ENCODE measurements around the gene SBK2. TPM values are rescaled to one million over a fixed set of nuclear protein-coding genes. Genes with fewer than 3 reads are reported as not detected.

Gene SBK2
- total and polyA plus RNA-seq, 9 of the 15 experiments (the other 6 are each of a cell fraction or from before 2014, with no cell fraction given), result not detected

DNA sequence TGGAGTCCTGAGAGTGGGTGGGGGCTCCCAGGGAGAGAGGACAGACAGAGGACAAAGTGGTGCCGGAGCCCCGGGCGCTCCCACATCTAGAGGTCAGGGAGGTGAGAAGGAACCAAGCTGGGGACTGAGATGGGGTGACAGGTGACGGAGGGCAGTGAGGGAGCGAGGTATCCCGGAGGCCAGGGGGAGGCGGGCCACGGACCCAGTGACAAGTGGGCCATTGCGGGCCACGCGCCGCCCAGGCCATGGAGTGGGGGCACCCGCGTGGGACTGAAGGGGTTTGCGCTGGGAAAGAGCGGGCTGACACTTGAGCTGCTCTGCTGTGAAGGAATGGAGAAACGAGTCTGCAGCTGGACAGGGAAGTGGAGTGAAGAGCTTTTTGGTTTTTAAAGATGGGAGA, 57.9 kb downstream of the SBK2 start:
- no peaks in the 10 kb centered on the region for H3K9me3 ChIP-seq (replicated peaks; ENCODE audit: control insufficient read depth, insufficient read depth, low read depth, low read length)
- H3K27ac ChIP-seq (ENCODE audit: extremely low read depth, low read depth, low read length), result no peak overlapping the region
- TF ChIP-seq RBFOX2 (IDR thresholded peaks at IDR 0.05; ENCODE audit: low read depth, low read length) (peak; percentile 52), SUPT5H (IDR thresholded peaks at IDR 0.05) (0 out of 2 replicates have a peak, but pooled peaks have one; percentile 9), TOE1 (IDR thresholded peaks at IDR 0.05; ENCODE audit: borderline replicate concordance) (no peak), TOE1 (CRISPR knock-in tag; IDR thresholded peaks at IDR 0.05; ENCODE audit: borderline replicate concordance, low read depth) (no peak), ZNF699 (CRISPR knock-in tag; IDR thresholded peaks at IDR 0.05; ENCODE audit: insufficient replicate concordance) (no peak), POLR2G (IDR thresholded peaks at IDR 0.05; ENCODE audit: low read depth, low read length) (peak; percentile 48; the same call in 1 of the 2 replicates), NFIX (CRISPR knock-in tag; IDR thresholded peaks at IDR 0.05; ENCODE audit: low read depth) (no peak), SMAD1 (IDR thresholded peaks at IDR 0.05; ENCODE audit: low read depth, low read length, partially characterized antibody) (no peak), CHD4 (IDR thresholded peaks at IDR 0.05; ENCODE audit: insufficient read depth, insufficient replicate concordance, low read depth, low read length, poor library complexity, severe bottlenecking) (no peak)
- TF ChIP-seq, protein P1, sequence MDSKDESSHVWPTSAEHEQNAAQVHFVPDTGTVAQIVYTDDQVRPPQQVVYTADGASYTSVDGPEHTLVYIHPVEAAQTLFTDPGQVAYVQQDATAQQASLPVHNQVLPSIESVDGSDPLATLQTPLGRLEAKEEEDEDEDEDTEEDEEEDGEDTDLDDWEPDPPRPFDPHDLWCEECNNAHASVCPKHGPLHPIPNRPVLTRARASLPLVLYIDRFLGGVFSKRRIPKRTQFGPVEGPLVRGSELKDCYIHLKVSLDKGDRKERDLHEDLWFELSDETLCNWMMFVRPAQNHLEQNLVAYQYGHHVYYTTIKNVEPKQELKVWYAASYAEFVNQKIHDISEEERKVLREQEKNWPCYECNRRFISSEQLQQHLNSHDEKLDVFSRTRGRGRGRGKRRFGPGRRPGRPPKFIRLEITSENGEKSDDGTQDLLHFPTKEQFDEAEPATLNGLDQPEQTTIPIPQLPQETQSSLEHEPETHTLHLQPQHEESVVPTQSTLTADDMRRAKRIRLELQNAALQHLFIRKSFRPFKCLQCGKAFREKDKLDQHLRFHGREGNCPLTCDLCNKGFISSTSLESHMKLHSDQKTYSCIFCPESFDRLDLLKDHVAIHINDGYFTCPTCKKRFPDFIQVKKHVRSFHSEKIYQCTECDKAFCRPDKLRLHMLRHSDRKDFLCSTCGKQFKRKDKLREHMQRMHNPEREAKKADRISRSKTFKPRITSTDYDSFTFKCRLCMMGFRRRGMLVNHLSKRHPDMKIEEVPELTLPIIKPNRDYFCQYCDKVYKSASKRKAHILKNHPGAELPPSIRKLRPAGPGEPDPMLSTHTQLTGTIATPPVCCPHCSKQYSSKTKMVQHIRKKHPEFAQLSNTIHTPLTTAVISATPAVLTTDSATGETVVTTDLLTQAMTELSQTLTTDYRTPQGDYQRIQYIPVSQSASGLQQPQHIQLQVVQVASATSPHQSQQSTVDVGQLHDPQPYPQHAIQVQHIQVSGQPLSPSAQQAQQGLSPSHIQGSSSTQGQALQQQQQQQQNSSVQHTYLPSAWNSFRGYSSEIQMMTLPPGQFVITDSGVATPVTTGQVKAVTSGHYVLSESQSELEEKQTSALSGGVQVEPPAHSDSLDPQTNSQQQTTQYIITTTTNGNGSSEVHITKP (IDR thresholded peaks at IDR 0.05; ENCODE audit: partially characterized antibody), result peak; percentile 22
- TF ChIP-seq, protein P2, sequence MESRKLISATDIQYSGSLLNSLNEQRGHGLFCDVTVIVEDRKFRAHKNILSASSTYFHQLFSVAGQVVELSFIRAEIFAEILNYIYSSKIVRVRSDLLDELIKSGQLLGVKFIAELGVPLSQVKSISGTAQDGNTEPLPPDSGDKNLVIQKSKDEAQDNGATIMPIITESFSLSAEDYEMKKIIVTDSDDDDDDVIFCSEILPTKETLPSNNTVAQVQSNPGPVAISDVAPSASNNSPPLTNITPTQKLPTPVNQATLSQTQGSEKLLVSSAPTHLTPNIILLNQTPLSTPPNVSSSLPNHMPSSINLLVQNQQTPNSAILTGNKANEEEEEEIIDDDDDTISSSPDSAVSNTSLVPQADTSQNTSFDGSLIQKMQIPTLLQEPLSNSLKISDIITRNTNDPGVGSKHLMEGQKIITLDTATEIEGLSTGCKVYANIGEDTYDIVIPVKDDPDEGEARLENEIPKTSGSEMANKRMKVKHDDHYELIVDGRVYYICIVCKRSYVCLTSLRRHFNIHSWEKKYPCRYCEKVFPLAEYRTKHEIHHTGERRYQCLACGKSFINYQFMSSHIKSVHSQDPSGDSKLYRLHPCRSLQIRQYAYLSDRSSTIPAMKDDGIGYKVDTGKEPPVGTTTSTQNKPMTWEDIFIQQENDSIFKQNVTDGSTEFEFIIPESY (CRISPR knock-in tag; IDR thresholded peaks at IDR 0.05), result peak; percentile 68; the same call in 1 of the 2 replicates
- TF ChIP-seq, protein P3, sequence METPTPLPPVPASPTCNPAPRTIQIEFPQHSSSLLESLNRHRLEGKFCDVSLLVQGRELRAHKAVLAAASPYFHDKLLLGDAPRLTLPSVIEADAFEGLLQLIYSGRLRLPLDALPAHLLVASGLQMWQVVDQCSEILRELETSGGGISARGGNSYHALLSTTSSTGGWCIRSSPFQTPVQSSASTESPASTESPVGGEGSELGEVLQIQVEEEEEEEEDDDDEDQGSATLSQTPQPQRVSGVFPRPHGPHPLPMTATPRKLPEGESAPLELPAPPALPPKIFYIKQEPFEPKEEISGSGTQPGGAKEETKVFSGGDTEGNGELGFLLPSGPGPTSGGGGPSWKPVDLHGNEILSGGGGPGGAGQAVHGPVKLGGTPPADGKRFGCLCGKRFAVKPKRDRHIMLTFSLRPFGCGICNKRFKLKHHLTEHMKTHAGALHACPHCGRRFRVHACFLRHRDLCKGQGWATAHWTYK (CRISPR knock-in tag; IDR thresholded peaks at IDR 0.05), result no peak
- no peaks in the 10 kb centered on the region for H3K27me3 ChIP-seq (ENCODE audit: control insufficient read depth in 2 of 2, insufficient read depth in 2 of 2, low read length in 2 of 2)
- H3K9me1 ChIP-seq (ENCODE audit: control insufficient read depth, insufficient read depth, low read length), result no peaks in the 10 kb centered on the region
- CTCF ChIA-PET (ENCODE audit: low intra/inter-chr PET ratio), result no interaction called here
- POLR2A ChIA-PET, result interaction anchor here (0.6 to 2.0 kb wide), 4 partner anchors 12 to 146 kb away, joined by 3 to 6 read pairs (median 3); partner anchors contain the start of gene ZNF784
- DNase-seq (ENCODE audit: extremely low read depth in 1 of 4, low spot score in 3 of 4) (peak in 2 of 4 experiments; percentile 27 to 32), ATAC-seq (no peak), FAIRE-seq (no peak)
- H3K9ac ChIP-seq (ENCODE audit: insufficient read depth in 1 of 2, low read depth in 2 of 2, low read length in 2 of 2), result peak overlapping the region in 1 of 2 experiments; percentile 76; a peak in 2 of 4 replicates
- WGBS (ENCODE audit: insufficient coverage, low coverage, missing lambda C conversion rate), result 70% methylated on average over 17 of the region's 17 CpGs
- peaks cover 20% of the 10 kb centered on the region for H3K79me2 ChIP-seq (ENCODE audit: control insufficient read depth, insufficient read depth, low read length)
- intact Hi-C loops (cut with micrococcal nuclease) (no loop called here), in situ Hi-C loops (cut with MboI) (no loop called here)
- no TSS peak for BruUV-seq (replicated peaks)
- no peak overlapping the region for H3K4me3 ChIP-seq
- no peaks in the 10 kb centered on the region for H4K20me1 ChIP-seq (replicated peaks; ENCODE audit: control insufficient read depth, insufficient read depth, low read length)
- H3K4me2 ChIP-seq (ENCODE audit: insufficient read depth, low read length), result no peak overlapping the region
- H3K4me1 ChIP-seq (replicated peaks in 1 of 2; ENCODE audit: control insufficient read depth in 2 of 2, insufficient read depth in 2 of 2, low read length in 2 of 2), result peaks cover 20 to 55% of the 10 kb centered on the region in 2 experiments
- H2AFZ ChIP-seq (ENCODE audit: low read depth, low read length), result no peak overlapping the region
- H3K36me3 ChIP-seq (ENCODE audit: control insufficient read depth, insufficient read depth, low read length), result peaks cover 26% of the 10 kb centered on the region
